ENCODE results near the gene APEH.

- TF ChIP-seq ZNF3 (CRISPR knock-in tag; IDR thresholded peaks at IDR 0.05) = no peak
- TF ChIP-seq, protein P1, sequence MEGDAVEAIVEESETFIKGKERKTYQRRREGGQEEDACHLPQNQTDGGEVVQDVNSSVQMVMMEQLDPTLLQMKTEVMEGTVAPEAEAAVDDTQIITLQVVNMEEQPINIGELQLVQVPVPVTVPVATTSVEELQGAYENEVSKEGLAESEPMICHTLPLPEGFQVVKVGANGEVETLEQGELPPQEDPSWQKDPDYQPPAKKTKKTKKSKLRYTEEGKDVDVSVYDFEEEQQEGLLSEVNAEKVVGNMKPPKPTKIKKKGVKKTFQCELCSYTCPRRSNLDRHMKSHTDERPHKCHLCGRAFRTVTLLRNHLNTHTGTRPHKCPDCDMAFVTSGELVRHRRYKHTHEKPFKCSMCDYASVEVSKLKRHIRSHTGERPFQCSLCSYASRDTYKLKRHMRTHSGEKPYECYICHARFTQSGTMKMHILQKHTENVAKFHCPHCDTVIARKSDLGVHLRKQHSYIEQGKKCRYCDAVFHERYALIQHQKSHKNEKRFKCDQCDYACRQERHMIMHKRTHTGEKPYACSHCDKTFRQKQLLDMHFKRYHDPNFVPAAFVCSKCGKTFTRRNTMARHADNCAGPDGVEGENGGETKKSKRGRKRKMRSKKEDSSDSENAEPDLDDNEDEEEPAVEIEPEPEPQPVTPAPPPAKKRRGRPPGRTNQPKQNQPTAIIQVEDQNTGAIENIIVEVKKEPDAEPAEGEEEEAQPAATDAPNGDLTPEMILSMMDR (CRISPR knock-in tag; IDR thresholded peaks at IDR 0.05) = no peak
- TF ChIP-seq TBP (CRISPR knock-in tag; IDR thresholded peaks at IDR 0.05) = no peak
- 0 out of 4 replicates have a peak, but pooled peaks of 1 of the 2 experiments have one; percentile 10 for TF ChIP-seq POLR2A (IDR thresholded peaks at IDR 0.05; ENCODE audit: insufficient read depth in 1 of 2, low read depth in 2 of 2, low read length in 2 of 2)
- TF ChIP-seq YY1 (IDR thresholded peaks at IDR 0.05; ENCODE audit: insufficient read depth, insufficient replicate concordance, low read depth, low read length) = no peak
- 0 out of 2 replicates have a peak, but pooled peaks have one; percentile 18 for TF ChIP-seq POLR2AphosphoS5 (IDR thresholded peaks at IDR 0.05; ENCODE audit: low read depth, low read length)
- no peak for TF ChIP-seq NCOA1 (CRISPR knock-in tag; IDR thresholded peaks at IDR 0.05)
- TF ChIP-seq CREB1 (IDR thresholded peaks at IDR 0.05) = no peak
- TF ChIP-seq CREB1 (CRISPR knock-in tag; IDR thresholded peaks at IDR 0.05) = no peak
Measured at GRCh38 chr3:49721596-49721895, 47.4 kb downstream of the APEH start.
